Lung (tissue), 12 donors: ENCODE measurements around the gene CHML. TPM values are rescaled to one million over a fixed set of nuclear protein-coding genes. Genes with fewer than 3 reads are reported as not detected.

ENCODE experiments used
- ATAC-seq: fragments of 200-7000 bp; cut with Tn5 transposase; one replicate; pipeline ENCODE4 v1.9.1; 2020; ENCODE audit warnings: moderate number of reproducible peaks; ENCODE audit not compliant: insufficient read depth, low FRiP score
- DNase-seq, 3 donors: peaks; one replicate each; pipeline ENCODE4 v3.0.0-alpha.2; 2013 to 2017
- H3K27ac ChIP-seq, 2 donors: one replicate each; pipeline ENCODE4 v1.5.1; 2013; ENCODE audit warnings: mild to moderate bottlenecking in 2 of 2, moderate library complexity in 2 of 2, control low read depth in 1 of 2, inconsistent platforms in 1 of 2, low read depth in 1 of 2, low read length in 1 of 2
- H3K27me3 ChIP-seq, 3 donors: one replicate each; pipeline ENCODE4 v1.5.1; 2013; ENCODE audit warnings: low read length in 2 of 3; ENCODE audit not compliant: control insufficient read depth in 3 of 3, insufficient read depth in 3 of 3
- H3K36me3 ChIP-seq, 4 donors: one replicate each; pipeline ENCODE4 v1.5.1; 2013; ENCODE audit warnings: low read length in 4 of 4, mild to moderate bottlenecking in 1 of 4, moderate library complexity in 1 of 4; ENCODE audit not compliant: control insufficient read depth in 4 of 4, insufficient read depth in 4 of 4
- H3K4me1 ChIP-seq, 5 donors: one replicate each; pipeline ENCODE4 v1.5.1; 2013; ENCODE audit warnings: low read length in 5 of 5, mild to moderate bottlenecking in 2 of 5, moderate library complexity in 1 of 5; ENCODE audit not compliant: control insufficient read depth in 5 of 5, insufficient read depth in 5 of 5
- H3K4me3 ChIP-seq: one replicate; pipeline ENCODE4 v1.5.1; 2013; ENCODE audit warnings: mild to moderate bottlenecking, control low read depth, moderate library complexity
- H3K9ac ChIP-seq, 2 donors: one replicate each; pipeline ENCODE4 v1.5.1; 2013; ENCODE audit warnings: low read length in 2 of 2, control low read depth in 1 of 2; ENCODE audit not compliant: insufficient read depth in 1 of 2
- H3K9me3 ChIP-seq, 4 donors: one replicate each; pipeline ENCODE4 v1.5.1; 2013; ENCODE audit warnings: low read length in 3 of 4, mild to moderate bottlenecking in 1 of 4, moderate library complexity in 1 of 4; ENCODE audit not compliant: control insufficient read depth in 4 of 4, insufficient read depth in 3 of 4
- WGBS, 2 donors: extraction: QIAGEN DNeasy Blood & Tissue Kit; methylation state at CpG; one replicate each; pipeline ENCODE4 v1.1.7; 2013; 5-methylcytosine and 5-hydroxymethylcytosine counted together
- polyA plus RNA-seq, 2 donors: library from polyadenylated mRNA; stranded (reverse); fragments of 200-250 nt; gene quantifications; one replicate each; pipeline ENCODE4 v1.2.1, GENCODE V29; 2013
- total RNA-seq, 2 donors: library from RNA; depleted of rRNA in 1 of 2; stranded (reverse); fragments of >200 nt in 1 of 2; gene quantifications; one replicate each; pipeline ENCODE4 v1.2.1, GENCODE V29; 2014 to 2021
- TF ChIP-seq, protein P1 (sequence below): IDR thresholded peaks from 2 replicates; pipeline ENCODE4 v1.5.1; 2012; ENCODE audit warnings: mild to moderate bottlenecking; ENCODE audit errors: control extremely low read depth, extremely low read depth
- donor health status: control.
- donor health status: control.
- donor health status: Bipolar disorder and iron deficiency.
- donor health status: healthy.
- donor health status: DM: yes; HTN: yes; CAD: no.

CHML gene
- total and polyA plus RNA-seq, 4 donors: 2.4 to 24.6 (median 4.8) TPM

DNA sequence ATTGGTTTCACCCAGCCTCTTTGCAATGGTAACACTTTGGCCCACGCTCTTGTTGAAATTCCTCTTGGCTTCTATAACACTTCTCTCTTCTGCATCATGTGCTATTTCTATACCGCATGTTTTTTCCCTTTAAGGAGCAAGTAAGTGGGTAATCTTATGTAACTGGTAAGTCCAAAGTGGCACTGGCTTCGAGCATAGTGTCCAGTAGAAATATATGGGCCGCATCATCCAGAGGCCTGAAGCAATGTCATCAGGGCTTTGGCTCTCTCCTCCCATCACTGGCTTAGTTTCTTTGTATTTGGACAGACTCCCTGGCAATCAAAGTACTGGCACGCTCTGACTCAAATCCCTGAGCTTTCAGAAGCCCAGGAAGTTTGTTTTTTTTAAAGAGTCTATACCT is 17.5 kb downstream of the CHML start:
- Histone ChIP-seq H3K36me3 (no peaks in the 10 kb centered on the region), H3K27ac (no peak overlapping the region), H3K27me3 (no peaks in the 10 kb centered on the region), H3K4me3 (no peak overlapping the region), H3K9me3 (no peaks in the 10 kb centered on the region), H3K9ac (no peak overlapping the region), H3K4me1 (peaks cover 0 to 2% (median 0%) of the 10 kb centered on the region in 5 donors)
- 79 to 92% methylated on average over 5 of the region's 5 CpGs for WGBS, 2 donors
- ATAC-seq (no peak), DNase-seq (no peak)
- TF ChIP-seq, protein P1, sequence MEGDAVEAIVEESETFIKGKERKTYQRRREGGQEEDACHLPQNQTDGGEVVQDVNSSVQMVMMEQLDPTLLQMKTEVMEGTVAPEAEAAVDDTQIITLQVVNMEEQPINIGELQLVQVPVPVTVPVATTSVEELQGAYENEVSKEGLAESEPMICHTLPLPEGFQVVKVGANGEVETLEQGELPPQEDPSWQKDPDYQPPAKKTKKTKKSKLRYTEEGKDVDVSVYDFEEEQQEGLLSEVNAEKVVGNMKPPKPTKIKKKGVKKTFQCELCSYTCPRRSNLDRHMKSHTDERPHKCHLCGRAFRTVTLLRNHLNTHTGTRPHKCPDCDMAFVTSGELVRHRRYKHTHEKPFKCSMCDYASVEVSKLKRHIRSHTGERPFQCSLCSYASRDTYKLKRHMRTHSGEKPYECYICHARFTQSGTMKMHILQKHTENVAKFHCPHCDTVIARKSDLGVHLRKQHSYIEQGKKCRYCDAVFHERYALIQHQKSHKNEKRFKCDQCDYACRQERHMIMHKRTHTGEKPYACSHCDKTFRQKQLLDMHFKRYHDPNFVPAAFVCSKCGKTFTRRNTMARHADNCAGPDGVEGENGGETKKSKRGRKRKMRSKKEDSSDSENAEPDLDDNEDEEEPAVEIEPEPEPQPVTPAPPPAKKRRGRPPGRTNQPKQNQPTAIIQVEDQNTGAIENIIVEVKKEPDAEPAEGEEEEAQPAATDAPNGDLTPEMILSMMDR: no peak

DNA sequence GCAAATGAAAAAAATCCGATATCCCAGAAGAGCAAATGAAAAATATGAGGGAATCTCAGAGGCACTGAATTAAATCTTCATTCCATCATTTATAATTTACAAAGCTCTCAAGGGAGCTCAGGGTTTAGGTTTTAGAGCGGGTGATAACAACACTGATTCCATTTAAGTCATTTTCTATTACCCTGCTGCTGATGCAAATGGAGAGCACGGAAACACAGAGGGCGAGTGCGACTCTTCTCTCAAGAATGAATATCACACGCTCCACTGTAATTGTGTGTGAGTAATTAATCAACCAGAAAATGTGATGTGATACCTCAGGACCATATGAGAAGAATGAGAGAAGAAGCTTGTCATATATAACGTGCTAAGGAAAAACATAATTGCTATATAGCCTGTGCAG is 22.7 kb downstream of the CHML start:
- H3K4me3 ChIP-seq: no peak overlapping the region
- H3K27me3 ChIP-seq: no peaks in the 10 kb centered on the region
- H3K9ac ChIP-seq: no peak overlapping the region
- no peak for ATAC-seq
- no peaks in the 10 kb centered on the region for H3K36me3 ChIP-seq
- TF ChIP-seq, protein P1: no peak
- H3K4me1 ChIP-seq: no peaks in the 10 kb centered on the region
- no peak overlapping the region for H3K27ac ChIP-seq
- H3K9me3 ChIP-seq: no peaks in the 10 kb centered on the region
- WGBS, 2 donors: 96 to 97% methylated on average over 7 of the region's 7 CpGs
- no peak for DNase-seq

- Histone ChIP-seq H3K27me3 (no peaks in the 10 kb centered on the region), H3K4me1 (peaks cover 0 to 13% (median 0%) of the 10 kb centered on the region in 5 donors), H3K4me3 (no peak overlapping the region), H3K36me3 (no peaks in the 10 kb centered on the region), H3K9ac (no peak overlapping the region), H3K27ac (no peak overlapping the region), H3K9me3 (no peaks in the 10 kb centered on the region)
- TF ChIP-seq, protein P1: no peak
- DNase-seq: no peak
- 89 to 95% methylated on average over 8 of the region's 8 CpGs for WGBS, 2 donors
- no peak for ATAC-seq
Observed at GRCh38 chr1:241615043-241615974, 24.9 kb downstream of the CHML start.
